ENCODE data around the gene LHX8.
"Not testable (repeated sequence)": the region's sequence is repeated elsewhere in the genome, so short reads cannot be mapped to it uniquely, and the experiment has no call there.

Gene LHX8

GRCh38 chr1:75132812-75133619, 1.2 kb upstream of the LHX8 start:
- DNase-seq = no peak

- DNase-seq = peak; percentile 15 to 86 (median 80)
Observed at GRCh38 chr1:75134647-75135572, 722 bp downstream of the LHX8 start.

- DNase-seq = peak; percentile 13 to 98 (median 83)
Observed at GRCh38 chr1:75135573-75136194, 1.5 kb downstream of the LHX8 start.

GRCh38 chr1:75136195-75136815, 2.1 kb downstream of the LHX8 start:
- DNase-seq = peak; percentile 25 to 98 (median 88)

GRCh38 chr1:75136921-75137641, 2.9 kb downstream of the LHX8 start:
- peak in 2 of 3 experiments; percentile 32 to 55 for DNase-seq

GRCh38 chr1:75152092-75152491, 17.9 kb downstream of the LHX8 start:
- no peak for DNase-seq

GRCh38 chr1:75159154-75159553, 25.0 kb downstream of the LHX8 start:
- DNase-seq = no peak

GRCh38 chr1:75165264-75165663, 31.1 kb downstream of the LHX8 start:
- no peak for DNase-seq

GRCh38 chr1:75166821-75167220, 32.6 kb downstream of the LHX8 start:
- DNase-seq = no peak

- DNase-seq = no peak
Observed at GRCh38 chr1:75170011-75170410, 35.8 kb downstream of the LHX8 start.

GRCh38 chr1:75170981-75171380, 36.8 kb downstream of the LHX8 start:
- DNase-seq = no peak

GRCh38 chr1:75171876-75172275, 37.7 kb downstream of the LHX8 start:
- DNase-seq = no peak

GRCh38 chr1:75172556-75172955, 38.4 kb downstream of the LHX8 start:
- DNase-seq = no peak

GRCh38 chr1:75174031-75174760, 40.0 kb downstream of the LHX8 start:
- no peak for DNase-seq

GRCh38 chr1:75181214-75181955, 47.2 kb downstream of the LHX8 start:
- DNase-seq = not testable (repeated sequence)

- DNase-seq = peak in 1 of 3 experiments; percentile 10
Observed at GRCh38 chr1:75188892-75189291, 54.7 kb downstream of the LHX8 start.

GRCh38 chr1:75198163-75198562, 64.0 kb downstream of the LHX8 start:
- DNase-seq = no peak

GRCh38 chr1:75198761-75199160, 64.6 kb downstream of the LHX8 start:
- peak in 2 of 3 experiments; percentile 45 to 78 for DNase-seq

GRCh38 chr1:75202751-75203150, 68.6 kb downstream of the LHX8 start:
- no peak for DNase-seq

All from NCI-H1417 (cell line).